IMR-90 (cell line): ENCODE measurements around the gene UCP1. TPM values are rescaled to one million over a fixed set of nuclear protein-coding genes. Genes with fewer than 3 reads are reported as not detected.
"Not testable (repeated sequence)": the region's sequence is repeated elsewhere in the genome, so short reads cannot be mapped to it uniquely, and the experiment has no call there.

Source experiments
- ATAC-seq: fragments of 200-7000 bp; cut with Tn5 transposase; 2 replicates; pipeline ENCODE4 v1.9.1; 2020; ENCODE audit warnings: low read depth, mild to moderate bottlenecking, moderate library complexity
- BruUV-seq: library from RNA; stranded (reverse); fragments of 400-500 nt; replicated peaks from 2 replicates; lab custom pipeline; 2021; lab: Mats Ljungman, UMichigan
- CTCF ChIA-PET: fragments of 300-600 bp; formaldehyde crosslinking; extraction: SDS; loops from one replicate; lab custom pipeline; 2021; ENCODE audit warnings: antibody characterized with exemption; lab: Yijun Ruan, JAX
- POLR2A ChIA-PET: fragments of 300-600 bp; sonication (Branson Sonifier 250); formaldehyde crosslinking; loops from one replicate; lab custom pipeline; 2022; ENCODE audit warnings: antibody characterized with exemption; ENCODE audit not compliant: unreplicated experiment; lab: Charles Lee
- DNase-seq: peaks from one replicate; pipeline ENCODE4 v3.0.0; 2013
- H2AFZ ChIP-seq: replicated peaks from 2 replicates; pipeline ENCODE3; 2013; ENCODE audit warnings: low read length, mild to moderate bottlenecking; ENCODE audit not compliant: poor library complexity
- H2AK5ac ChIP-seq: 2 replicates; pipeline ENCODE4 v1.6.1; 2013; ENCODE audit warnings: low read depth, low read length, inconsistent platforms
- H2AK9ac ChIP-seq: replicated peaks from 2 replicates; pipeline ENCODE3; 2013; ENCODE audit warnings: mild to moderate bottlenecking, low read depth, low read length, moderate library complexity; ENCODE audit not compliant: poor library complexity
- H2BK120ac ChIP-seq: 2 replicates; pipeline ENCODE4 v1.6.1; 2013; ENCODE audit warnings: low read depth, low read length, inconsistent platforms
- H2BK15ac ChIP-seq: 3 replicates; pipeline ENCODE4 v1.6.1; 2013; ENCODE audit warnings: low read depth, low read length, inconsistent platforms
- H2BK20ac ChIP-seq: 2 replicates; pipeline ENCODE4 v1.6.1; 2013; ENCODE audit warnings: low read depth, mild to moderate bottlenecking, inconsistent platforms, low read length, moderate library complexity
- H2BK5ac ChIP-seq: 2 replicates; pipeline ENCODE4 v1.6.1; 2013; ENCODE audit warnings: mild to moderate bottlenecking, low read depth, low read length, inconsistent platforms; ENCODE audit not compliant: poor library complexity, severe bottlenecking
- H3K14ac ChIP-seq: replicated peaks from 2 replicates; pipeline ENCODE4 v1.6.1; 2013; ENCODE audit warnings: low read depth, low read length, inconsistent platforms
- H3K18ac ChIP-seq: 2 replicates; pipeline ENCODE4 v1.6.1; 2013; ENCODE audit warnings: low read depth, low read length, control low read depth
- H3K23ac ChIP-seq: 2 replicates; pipeline ENCODE4 v1.6.1; 2013; ENCODE audit warnings: low read depth, low read length, inconsistent platforms
- H3K27ac ChIP-seq: 2 replicates; pipeline ENCODE4 v1.5.1; 2013; ENCODE audit warnings: mild to moderate bottlenecking, control low read depth, low read length; ENCODE audit not compliant: insufficient read depth
- H3K27me3 ChIP-seq: 2 replicates; pipeline ENCODE4 v1.6.1; 2013; ENCODE audit warnings: low read length; ENCODE audit not compliant: control insufficient read depth, insufficient read depth
- H3K36me3 ChIP-seq: 2 replicates; pipeline ENCODE4 v1.6.1; 2013; ENCODE audit warnings: low read length, mixed read lengths; ENCODE audit not compliant: control insufficient read depth, insufficient read depth
- H3K4ac ChIP-seq: 2 replicates; pipeline ENCODE4 v1.6.1; 2013; ENCODE audit warnings: low read depth, low read length, inconsistent platforms
- H3K4me1 ChIP-seq: 2 replicates; pipeline ENCODE4 v1.6.1; 2013; ENCODE audit warnings: low read length, mixed read lengths; ENCODE audit not compliant: control insufficient read depth, insufficient read depth
- H3K4me2 ChIP-seq: 2 replicates; pipeline ENCODE4 v1.6.1; 2013; ENCODE audit warnings: low read depth, mild to moderate bottlenecking, control low read depth, low read length, moderate library complexity
- H3K4me3 ChIP-seq: 2 replicates; pipeline ENCODE4 v1.5.1; 2013; ENCODE audit warnings: low read depth, mild to moderate bottlenecking, control low read depth, low read length, moderate library complexity; ENCODE audit not compliant: insufficient read depth
- H3K56ac ChIP-seq: 2 replicates; pipeline ENCODE4 v1.6.1; 2013; ENCODE audit warnings: low read length, inconsistent platforms; ENCODE audit not compliant: insufficient read depth; ENCODE audit errors: extremely low read depth
- H3K79me1 ChIP-seq, 2 experiments: 2 replicates each; pipeline ENCODE4 v1.6.1; 2013; ENCODE audit warnings: low read length in 2 of 2, inconsistent platforms in 1 of 2, low read depth in 1 of 2
- H3K9ac ChIP-seq: 2 replicates; pipeline ENCODE4 v1.6.1; 2013; ENCODE audit warnings: low read depth, low read length, control low read depth
- H3K9me1 ChIP-seq: 2 replicates; pipeline ENCODE4 v1.6.1; 2013; ENCODE audit warnings: low read length, inconsistent platforms; ENCODE audit not compliant: insufficient read depth
- H3K9me3 ChIP-seq: 2 replicates; pipeline ENCODE4 v1.6.1; 2013; ENCODE audit warnings: low read length; ENCODE audit not compliant: control insufficient read depth, insufficient read depth
- H4K20me1 ChIP-seq: 2 replicates; pipeline ENCODE4 v1.6.1; 2013; ENCODE audit warnings: low read length, inconsistent platforms; ENCODE audit not compliant: insufficient read depth
- H4K5ac ChIP-seq: 2 replicates; pipeline ENCODE4 v1.6.1; 2013; ENCODE audit warnings: mild to moderate bottlenecking, low read depth, low read length, control low read depth
- H4K8ac ChIP-seq, 2 experiments: 2 replicates each; pipeline ENCODE4 v1.6.1; 2013; ENCODE audit warnings: low read depth in 2 of 2, low read length in 2 of 2, control low read depth in 1 of 2, inconsistent platforms in 1 of 2
- H4K91ac ChIP-seq: 2 replicates; pipeline ENCODE4 v1.6.1; 2013; ENCODE audit warnings: low read depth, low read length, inconsistent platforms; ENCODE audit not compliant: insufficient read depth
- WGBS, 2 experiments: methylation state at CpG; one replicate each; pipeline versions ENCODE4 v1.1.5 to v1.1.7; 2013; ENCODE audit warnings: missing lambda C conversion rate in 2 of 2; ENCODE audit not compliant: insufficient read length in 1 of 2; ENCODE audit errors: extremely low coverage in 2 of 2; 5-methylcytosine and 5-hydroxymethylcytosine counted together
- dilution Hi-C: fragments of 300-500 bp; cut with HindIII; formaldehyde crosslinking; loops from one replicate; pipeline ENCODE4 v1.14.3; 2018; ENCODE audit warnings: low sequenced_read_pairs; ENCODE audit not compliant: unreplicated experiment
- in situ Hi-C: fragments of 300-500 bp; cut with MboI; formaldehyde crosslinking; loops from 3 replicates; pipeline ENCODE4 v1.14.3; 2019; ENCODE audit warnings: low sequenced_read_pairs, inconsistent platforms, mixed read lengths
- intact Hi-C: fragments of 100-400 bp; cut with micrococcal nuclease; formaldehyde crosslinking; loops from 2 replicates; pipeline ENCODE4 v1.10.0; 2022
- microRNA-seq, 2 experiments: library from miRNA; stranded (forward) in 1 of 2; unstranded in 1 of 2; fragments of 10-50 nt in 1 of 2; fragments of <30 nt in 1 of 2; gene quantifications in 1 of 2; microRNA quantifications in 1 of 2; one replicate each; pipeline versions ENCODE3 to v1.1.0; 2013 to 2020; ENCODE audit not compliant: insufficient read depth in 1 of 2, insufficient read length in 1 of 2, unreplicated experiment in 1 of 2
- polyA plus RNA-seq, 3 experiments: library from polyadenylated mRNA; depleted of rRNA; stranded (reverse); fragments of >200 nt; gene quantifications; 2 replicates each; pipeline ENCODE4 v1.2.3, GENCODE V29; 2012; ENCODE audit warnings: low replicate concordance in 1 of 3
- small RNA-seq, 5 experiments: library from RNA; depleted of rRNA; stranded (forward); fragments of <200 nt; gene quantifications; one replicate each; pipeline ENCODE3, GENCODE V24; 2012
- total RNA-seq: library from RNA; depleted of rRNA; stranded (reverse); fragments of >200 nt; gene quantifications from 2 replicates; pipeline ENCODE4 v1.2.3, GENCODE V29; 2012; rRNA removed

Gene UCP1
- total and polyA plus RNA-seq, 2 of the 4 experiments (the other 2 are of a cell fraction), result not detected

DNA sequence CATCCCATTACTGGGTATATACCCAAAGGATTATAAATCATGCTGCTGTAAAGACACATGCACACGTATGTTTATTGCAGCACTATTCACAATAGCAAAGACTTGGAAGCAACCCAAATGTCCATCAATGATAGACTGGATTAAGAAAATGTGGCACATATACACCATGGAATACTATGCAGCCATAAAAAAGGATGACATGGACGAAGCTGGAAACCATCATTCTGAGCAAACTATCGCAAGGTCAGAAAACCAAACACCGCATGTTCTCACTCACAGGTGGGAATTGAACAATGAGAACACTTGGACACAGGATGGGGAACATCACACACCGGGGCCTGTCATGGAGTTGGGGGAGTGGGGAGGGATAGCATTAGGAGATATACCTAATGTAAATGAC is 55.0 kb downstream of the UCP1 start:
- H2BK120ac ChIP-seq, dilution Hi-C loops, ATAC-seq, H4K91ac ChIP-seq, H3K36me3 ChIP-seq, H3K4ac ChIP-seq, H4K5ac ChIP-seq, H3K9me1 ChIP-seq, H3K18ac ChIP-seq, H4K8ac ChIP-seq, H2BK20ac ChIP-seq, in situ Hi-C loops, H3K79me1 ChIP-seq, H3K27me3 ChIP-seq, H3K9ac ChIP-seq, H3K23ac ChIP-seq, H3K4me2 ChIP-seq, H2BK15ac ChIP-seq, POLR2A ChIA-PET, H3K4me3 ChIP-seq, H3K27ac ChIP-seq, H3K56ac ChIP-seq, H4K20me1 ChIP-seq, BruUV-seq, H2AK9ac ChIP-seq, H2BK5ac ChIP-seq, H3K4me1 ChIP-seq, intact Hi-C loops, H2AK5ac ChIP-seq, H3K9me3 ChIP-seq, CTCF ChIA-PET, H2AFZ ChIP-seq, H3K14ac ChIP-seq, DNase-seq: not testable (repeated sequence)
- WGBS, 2 experiments, result no CpG with 5 or more reads among the region's 5 CpGs

Small RNAs within 50 kb of the gene (microRNA-seq; reads per million reads assigned to microRNA genes)
- not detected for gene AC108019.1 (ENCODE audit: insufficient read depth, insufficient read length)
- not detected for gene RN7SL152P (ENCODE audit: insufficient read depth, insufficient read length)

Small RNAs within 50 kb of the gene (small RNA-seq; reads per million reads assigned to genes)
- 0 reads per million in 5 experiments for gene AC108019.1
- 0 reads per million in 5 experiments for gene RN7SL152P

Other genes starting within 250 kb of the UCP1 start
- 12.9 and 51.7 TPM in 2 replicates for gene SCOC, start 195.3 kb downstream of the UCP1 start, total RNA-seq
- 21.2 and 33.2 TPM in 2 replicates for gene SCOC, start 195.3 kb downstream of the UCP1 start, polyA plus RNA-seq (2012; rRNA removed)
- 0.36 and 1.4 TPM in 2 replicates for gene CLGN, start 141.3 kb downstream of the UCP1 start, total RNA-seq
- gene CLGN, start 141.3 kb downstream of the UCP1 start, polyA plus RNA-seq (2012; rRNA removed), result 0.55 and 0.75 TPM in 2 replicates
- not detected in 2 replicates for gene MGAT4D, start 70.7 kb downstream of the UCP1 start, total RNA-seq
- gene MGAT4D, start 70.7 kb downstream of the UCP1 start, polyA plus RNA-seq (2012; rRNA removed), result not detected in 2 replicates
- gene ELMOD2, start 44.8 kb downstream of the UCP1 start, total RNA-seq, result 10.6 and 30.0 TPM in 2 replicates
- 5.1 and 7.3 TPM in 2 replicates for gene ELMOD2, start 44.8 kb downstream of the UCP1 start, polyA plus RNA-seq (2012; rRNA removed)
- gene TBC1D9, start 187.4 kb upstream of the UCP1 start, total RNA-seq, result 15.2 and 16.9 TPM in 2 replicates
- gene TBC1D9, start 187.4 kb upstream of the UCP1 start, polyA plus RNA-seq (2012; rRNA removed), result 10.4 and 11.7 TPM in 2 replicates